Activated naive CD8-positive, alpha-beta T cell treated with anti-CD3 and anti-CD28 coated beads, Interleukin-2, amount 50 U/mL, for 16 hours (primary cell): Measurements from ENCODE around the gene DTX4.
"Not testable (repeated sequence)": the region's sequence is repeated elsewhere in the genome, so short reads cannot be mapped to it uniquely, and the experiment has no call there.

Experiments
- DNase-seq: peaks from one replicate; pipeline ENCODE4 v3.0.0-alpha.2; 2020; ENCODE audit warnings: low read depth, low spot score

DTX4 gene

GRCh38 chr11:59171508-59172322, at the start of gene DTX4:
TSS of gene DTX4 (plus strand) at chr11:59172132. CDS start at chr11:59172596, 464 bp downstream.
- peak; percentile 82 for DNase-seq

- DNase-seq = peak; percentile 75
These were observed 36.1 kb upstream of the DTX4 start for GRCh38 chr11:59135648-59136461.

DNA sequence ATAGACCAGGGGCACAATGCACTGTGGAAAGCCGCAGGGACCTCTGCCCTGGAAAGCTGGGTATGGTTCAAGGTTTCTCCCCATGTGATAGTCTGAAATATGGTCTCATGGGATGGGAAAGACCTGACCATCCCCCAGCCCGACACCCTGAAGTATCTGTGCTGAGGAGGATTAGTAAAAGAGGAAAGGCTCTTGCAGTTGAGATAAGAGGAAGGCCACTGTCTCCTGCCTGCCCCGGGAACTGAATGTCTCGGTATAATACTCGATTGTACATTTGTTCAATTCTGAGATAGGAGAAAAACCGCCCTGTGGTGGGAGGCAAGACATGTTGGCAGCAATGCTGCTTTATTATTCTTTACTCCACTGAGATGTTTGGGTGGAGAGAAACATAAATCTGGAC, 35.4 kb upstream of the DTX4 start:
- DNase-seq = not testable (repeated sequence)

- DNase-seq = no peak
These were observed 34.7 kb upstream of the DTX4 start for GRCh38 chr11:59137190-59137589.

- DNase-seq = no peak
These were observed 33.3 kb upstream of the DTX4 start for GRCh38 chr11:59138643-59139042.

DNA sequence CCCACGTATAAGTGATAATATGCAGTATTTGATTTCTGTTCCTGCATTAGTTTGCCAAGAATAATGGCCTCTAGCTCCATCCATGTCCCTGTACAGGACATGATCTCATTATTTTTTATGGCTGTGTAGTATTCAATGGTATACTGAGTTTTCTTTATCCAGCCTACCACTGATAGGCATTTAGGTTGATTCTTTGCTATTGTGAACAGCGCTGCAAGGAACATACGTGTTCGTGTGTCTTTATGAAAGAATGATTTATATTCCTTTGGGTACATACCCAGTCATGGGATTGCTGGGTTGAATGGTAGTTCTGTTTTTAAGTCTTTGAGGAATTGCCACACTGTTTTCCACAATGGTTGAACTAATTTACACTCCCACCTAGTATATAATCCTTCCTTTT, 30.7 kb upstream of the DTX4 start:
- DNase-seq = no peak

- no peak for DNase-seq
These were observed 30.1 kb upstream of the DTX4 start for GRCh38 chr11:59141673-59142460.

DNA sequence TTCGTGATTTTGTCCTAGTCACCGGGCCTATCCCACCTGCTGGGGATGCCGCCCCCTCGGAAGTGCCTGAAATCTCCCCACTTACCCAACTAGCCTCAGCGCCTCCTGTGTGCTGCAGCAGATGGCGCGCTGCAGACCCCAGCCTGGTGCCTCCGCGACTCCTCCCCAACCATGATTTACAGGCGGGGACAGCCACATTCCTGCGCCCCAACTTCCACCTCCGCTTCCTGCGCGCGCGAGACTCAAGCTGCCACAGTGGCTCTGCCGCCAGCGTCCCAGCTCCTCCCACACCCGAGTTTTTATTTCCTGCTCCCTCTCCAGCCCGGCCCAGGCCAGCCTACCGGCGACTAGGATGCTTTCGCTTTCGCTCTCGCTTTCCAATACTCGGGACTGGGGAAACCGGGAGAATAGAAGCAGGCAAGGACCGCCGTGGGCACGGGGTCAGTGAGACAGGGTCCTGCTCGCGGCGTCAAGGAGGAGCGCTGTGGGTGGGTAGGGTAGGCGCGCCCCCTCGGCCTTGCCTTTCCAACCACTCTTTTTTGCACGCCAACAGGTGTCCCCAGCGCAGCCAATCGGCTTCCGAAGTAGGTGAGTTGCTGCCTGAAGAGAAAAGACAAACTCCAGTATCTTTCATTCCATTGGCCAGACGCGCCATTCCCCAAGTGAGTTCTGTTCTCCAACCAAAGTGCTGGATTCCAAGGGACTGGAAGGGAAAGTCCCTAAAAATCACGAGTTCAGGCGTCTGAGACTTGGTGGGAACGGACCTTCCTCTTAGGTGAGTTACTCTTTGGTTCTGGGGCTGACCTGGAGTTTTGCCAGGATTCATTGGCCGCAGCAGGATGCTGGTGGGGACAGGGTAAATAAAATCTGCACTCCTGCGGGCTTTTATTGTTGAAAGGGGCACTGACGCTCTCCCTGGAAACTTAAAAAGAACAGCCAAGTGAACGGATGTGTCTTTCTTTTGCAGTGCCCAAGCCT, 29.1 kb upstream of the DTX4 start, which contains the start of gene FAM111A:
FAM111A (plus strand) TSS at position 327 of the 978 bp plus-strand sequence. CDS start 6,017 bp downstream, outside the sequence.
- peak; percentile 39 for DNase-seq

- DNase-seq = no peak
These were observed 27.8 kb upstream of the DTX4 start for GRCh38 chr11:59144096-59144495.

- peak; percentile 14 for DNase-seq
These were observed 27.2 kb upstream of the DTX4 start for GRCh38 chr11:59144579-59145345.

GRCh38 chr11:59145534-59145933, 26.4 kb upstream of the DTX4 start:
- DNase-seq = no peak

GRCh38 chr11:59151761-59152160, 20.2 kb upstream of the DTX4 start:
- DNase-seq = no peak

GRCh38 chr11:59152312-59152951, 19.5 kb upstream of the DTX4 start:
- no peak for DNase-seq

GRCh38 chr11:59154610-59155009, 17.3 kb upstream of the DTX4 start:
- DNase-seq = no peak

GRCh38 chr11:59157433-59157832, 14.5 kb upstream of the DTX4 start:
- DNase-seq = no peak

GRCh38 chr11:59158206-59159068, 13.5 kb upstream of the DTX4 start:
- DNase-seq = no peak

GRCh38 chr11:59164028-59164427, 7.9 kb upstream of the DTX4 start:
- no peak for DNase-seq

GRCh38 chr11:59172345-59173079, 580 bp downstream of the DTX4 start:
- DNase-seq = no peak
